Mesothelial cell of epicardium (in vitro differentiated cells): Measurements from ENCODE around the gene PIEZO2. TPM values are rescaled to one million over a fixed set of nuclear protein-coding genes. Genes with fewer than 3 reads are reported as not detected.

Experiments
- DNase-seq, 2 experiments: peaks; one replicate each; pipeline ENCODE4 v3.0.0; 2021; ENCODE audit warnings: low spot score in 2 of 2; ENCODE audit not compliant: unreplicated experiment in 2 of 2
- H3K27ac Mint-ChIP-seq: 2 replicates; pipeline ENCODE4 v1.8.0; 2021; ENCODE audit warnings: mixed read lengths
- H3K27me3 Mint-ChIP-seq: 2 replicates; pipeline ENCODE4 v1.8.0; 2021; ENCODE audit warnings: low read depth, mixed read lengths
- H3K36me3 Mint-ChIP-seq: 2 replicates; pipeline ENCODE4 v1.8.0; 2021; ENCODE audit warnings: mixed read lengths
- H3K4me1 Mint-ChIP-seq: 2 replicates; pipeline ENCODE4 v1.8.0; 2021; ENCODE audit warnings: mixed read lengths
- H3K4me3 Mint-ChIP-seq: 2 replicates; pipeline ENCODE4 v1.8.0; 2021; ENCODE audit warnings: mild to moderate bottlenecking, moderate library complexity, mixed read lengths
- H3K9me3 Mint-ChIP-seq: 2 replicates; pipeline ENCODE4 v1.8.0; 2021; ENCODE audit warnings: mixed read lengths
- total RNA-seq: library from RNA; stranded (reverse); gene quantifications from 3 replicates; pipeline ENCODE4 v1.2.1, GENCODE V29; 2021
- TF ChIP-seq, protein P1 (sequence below): fragments of 200-600 bp; sonication (generic); IDR thresholded peaks from one replicate; pipeline ENCODE4 v1.5.0; 2021; ENCODE audit warnings: antibody characterized with exemption; ENCODE audit not compliant: unreplicated experiment

PIEZO2 gene
- total RNA-seq, 1 donor from 2014 or later, result 36.7 TPM

- Mint-ChIP-seq H3K36me3 (peaks cover 17% of the 10 kb centered on the region), H3K9me3 (peaks cover 10% of the 10 kb centered on the region), H3K27ac (no peak overlapping the region), H3K4me3 (no peak overlapping the region), H3K27me3 (no peaks in the 10 kb centered on the region), H3K4me1 (no peaks in the 10 kb centered on the region)
- no peak for DNase-seq
- TF ChIP-seq, protein P1, sequence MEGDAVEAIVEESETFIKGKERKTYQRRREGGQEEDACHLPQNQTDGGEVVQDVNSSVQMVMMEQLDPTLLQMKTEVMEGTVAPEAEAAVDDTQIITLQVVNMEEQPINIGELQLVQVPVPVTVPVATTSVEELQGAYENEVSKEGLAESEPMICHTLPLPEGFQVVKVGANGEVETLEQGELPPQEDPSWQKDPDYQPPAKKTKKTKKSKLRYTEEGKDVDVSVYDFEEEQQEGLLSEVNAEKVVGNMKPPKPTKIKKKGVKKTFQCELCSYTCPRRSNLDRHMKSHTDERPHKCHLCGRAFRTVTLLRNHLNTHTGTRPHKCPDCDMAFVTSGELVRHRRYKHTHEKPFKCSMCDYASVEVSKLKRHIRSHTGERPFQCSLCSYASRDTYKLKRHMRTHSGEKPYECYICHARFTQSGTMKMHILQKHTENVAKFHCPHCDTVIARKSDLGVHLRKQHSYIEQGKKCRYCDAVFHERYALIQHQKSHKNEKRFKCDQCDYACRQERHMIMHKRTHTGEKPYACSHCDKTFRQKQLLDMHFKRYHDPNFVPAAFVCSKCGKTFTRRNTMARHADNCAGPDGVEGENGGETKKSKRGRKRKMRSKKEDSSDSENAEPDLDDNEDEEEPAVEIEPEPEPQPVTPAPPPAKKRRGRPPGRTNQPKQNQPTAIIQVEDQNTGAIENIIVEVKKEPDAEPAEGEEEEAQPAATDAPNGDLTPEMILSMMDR, result no peak
These were observed 469.1 kb downstream of the PIEZO2 start for GRCh38 chr18:10680271-10680596.

GRCh38 chr18:10679557-10680270 is 469.7 kb downstream of the PIEZO2 start:
- peaks cover 18% of the 10 kb centered on the region for H3K36me3 Mint-ChIP-seq
- H3K27ac Mint-ChIP-seq, result no peak overlapping the region
- H3K4me1 Mint-ChIP-seq, result no peaks in the 10 kb centered on the region
- peaks cover 10% of the 10 kb centered on the region for H3K9me3 Mint-ChIP-seq
- TF ChIP-seq, protein P1, result no peak
- no peak overlapping the region for H3K4me3 Mint-ChIP-seq
- no peaks in the 10 kb centered on the region for H3K27me3 Mint-ChIP-seq
- DNase-seq, result no peak

GRCh38 chr18:10671441-10671840 is 477.9 kb downstream of the PIEZO2 start:
- TF ChIP-seq, protein P1, result no peak
- peaks cover 15% of the 10 kb centered on the region for H3K36me3 Mint-ChIP-seq
- no peak overlapping the region for H3K27ac Mint-ChIP-seq
- H3K27me3 Mint-ChIP-seq, result no peaks in the 10 kb centered on the region
- no peak overlapping the region for H3K4me3 Mint-ChIP-seq
- no peak for DNase-seq
- peaks cover 10% of the 10 kb centered on the region for H3K9me3 Mint-ChIP-seq
- H3K4me1 Mint-ChIP-seq, result no peaks in the 10 kb centered on the region

DNA sequence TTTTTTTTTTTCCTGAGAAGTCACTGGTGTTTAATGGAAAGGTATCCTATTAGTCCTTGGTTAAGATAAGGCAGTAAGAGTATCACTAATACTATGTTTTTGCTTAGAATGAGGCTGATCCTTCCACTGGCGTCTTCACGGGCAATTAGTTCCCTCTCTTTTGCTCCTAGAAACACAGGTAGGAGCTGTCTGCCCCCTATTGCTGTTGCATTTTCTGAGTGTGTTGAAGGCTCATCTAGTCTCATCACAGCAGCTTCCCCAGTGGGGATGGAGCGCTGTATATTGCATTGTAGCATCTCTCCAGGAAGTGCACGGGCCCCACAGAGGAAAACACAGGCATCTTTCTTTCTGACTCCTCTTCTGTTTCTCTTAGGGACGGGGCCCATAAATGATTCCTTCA is 478.5 kb downstream of the PIEZO2 start:
- H3K27me3 Mint-ChIP-seq, result no peaks in the 10 kb centered on the region
- no peak for DNase-seq
- no peaks in the 10 kb centered on the region for H3K4me1 Mint-ChIP-seq
- H3K27ac Mint-ChIP-seq, result no peak overlapping the region
- H3K36me3 Mint-ChIP-seq, result peaks cover 9% of the 10 kb centered on the region
- H3K9me3 Mint-ChIP-seq, result peaks cover 6% of the 10 kb centered on the region
- no peak overlapping the region for H3K4me3 Mint-ChIP-seq
- TF ChIP-seq, protein P1, result no peak

- DNase-seq, result no peak
- Mint-ChIP-seq H3K27ac (no peak overlapping the region), H3K4me3 (no peak overlapping the region), H3K36me3 (peaks cover 4% of the 10 kb centered on the region), H3K27me3 (no peaks in the 10 kb centered on the region), H3K4me1 (no peaks in the 10 kb centered on the region), H3K9me3 (no peaks in the 10 kb centered on the region)
- TF ChIP-seq, protein P1, result no peak
These were observed 479.8 kb downstream of the PIEZO2 start for GRCh38 chr18:10669441-10670100.
